ENCODE results near the gene PAF1. TPM values are rescaled to one million over a fixed set of nuclear protein-coding genes. Genes with fewer than 3 reads are reported as not detected.

Gene PAF1
- total RNA-seq, 1 donor from 2014 or later, result 57.3 TPM

- H3K9me3 Mint-ChIP-seq, result no peaks in the 10 kb centered on the region
- no peaks in the 10 kb centered on the region for H3K27me3 Mint-ChIP-seq (ENCODE audit: insufficient read depth)
- H3K4me1 Mint-ChIP-seq (ENCODE audit: low read depth), result peaks cover 58% of the 10 kb centered on the region
- peaks cover 19% of the 10 kb centered on the region for H3K36me3 Mint-ChIP-seq (ENCODE audit: low read depth)
- peak overlapping the region; percentile 67 for H3K27ac Mint-ChIP-seq
- H3K4me3 Mint-ChIP-seq, result no peak overlapping the region
- DNase-seq (ENCODE audit: low spot score), result peak; percentile 88
- intact Hi-C loops (cut with micrococcal nuclease), result loop anchor here (1.0 to 5.0 kb wide), 4 partner anchors 14 to 275 kb away; partner anchors contain the start of gene EID2B
These were observed 6.7 kb upstream of the PAF1 start for GRCh38 chr19:39397360-39398296.

DNA sequence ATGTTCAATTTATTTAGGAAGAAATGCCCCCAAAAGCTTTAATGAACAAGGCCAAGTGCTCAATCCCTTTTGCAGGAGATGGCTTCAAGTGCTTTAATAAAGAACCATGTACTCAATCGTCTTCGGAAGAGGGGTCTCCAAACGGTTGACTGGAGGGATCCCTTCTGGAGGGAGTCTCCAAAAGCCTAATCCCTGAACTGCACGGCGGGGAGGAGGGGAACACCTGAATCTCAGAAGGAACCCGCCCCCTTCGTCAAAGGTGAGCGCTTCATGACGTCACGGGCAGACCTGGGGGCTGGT lies 505 bp downstream of the PAF1 start:
- peaks cover 31% of the 10 kb centered on the region for H3K4me1 Mint-ChIP-seq (ENCODE audit: low read depth)
- no peak for DNase-seq (ENCODE audit: low spot score)
- H3K27me3 Mint-ChIP-seq (ENCODE audit: insufficient read depth), result no peaks in the 10 kb centered on the region
- H3K27ac Mint-ChIP-seq, result peak overlapping the region; percentile 93
- no peaks in the 10 kb centered on the region for H3K9me3 Mint-ChIP-seq
- intact Hi-C loops (cut with micrococcal nuclease), result loop anchor here (2.0 to 5.0 kb wide), 4 partner anchors 40 to 582 kb away; partner anchors contain the start of genes PSMC4 and SUPT5H
- H3K36me3 Mint-ChIP-seq (ENCODE audit: low read depth), result peaks cover 47% of the 10 kb centered on the region
- peak overlapping the region; percentile 98 for H3K4me3 Mint-ChIP-seq

DNA sequence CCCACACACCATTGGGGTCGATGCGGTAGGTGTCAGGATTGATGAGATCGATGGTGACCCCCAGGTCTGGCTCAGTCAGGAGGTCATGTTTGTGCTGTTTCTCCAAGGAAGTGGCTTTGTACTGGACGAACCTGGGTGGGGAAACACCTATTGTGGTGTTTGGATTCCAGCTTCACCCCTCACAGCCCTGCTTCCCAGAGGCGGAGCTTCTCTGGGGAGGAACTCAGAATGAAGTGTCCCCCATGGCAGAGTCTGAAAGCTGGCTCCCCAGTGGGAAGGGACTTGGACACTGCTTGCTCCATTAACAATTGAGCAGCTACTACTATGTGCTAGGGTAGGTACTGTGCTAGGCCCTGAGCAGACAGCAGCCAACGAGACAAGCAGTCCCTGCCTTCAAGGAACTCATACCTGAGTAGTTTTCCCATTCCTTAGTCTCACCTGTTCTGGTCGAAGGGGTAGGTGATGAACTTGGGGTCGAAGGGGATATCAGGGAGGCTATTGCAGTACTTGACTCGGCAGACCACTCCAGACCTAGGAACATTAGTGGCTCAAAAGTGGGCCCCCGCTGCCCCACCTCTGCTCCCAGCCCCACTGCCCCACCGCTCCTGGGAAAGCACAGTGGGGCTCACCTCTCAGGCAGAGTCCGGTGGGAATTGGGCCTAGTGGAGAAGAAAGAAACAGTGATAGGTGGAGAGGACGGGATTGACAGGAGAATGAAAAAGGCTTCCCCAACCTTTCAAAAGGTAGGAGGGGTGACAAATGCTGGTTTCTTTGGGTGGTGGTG lies 1.1 kb downstream of the PAF1 start:
- H3K27me3 Mint-ChIP-seq (ENCODE audit: insufficient read depth), result no peaks in the 10 kb centered on the region
- H3K9me3 Mint-ChIP-seq, result no peaks in the 10 kb centered on the region
- peaks cover 31% of the 10 kb centered on the region for H3K4me1 Mint-ChIP-seq (ENCODE audit: low read depth)
- H3K27ac Mint-ChIP-seq, result peak overlapping the region; percentile 93
- intact Hi-C loops (cut with micrococcal nuclease), result loop anchor here (2.0 to 5.0 kb wide), 4 partner anchors 41 to 582 kb away; partner anchors contain the start of genes PSMC4 and SUPT5H
- peak overlapping the region; percentile 98 for H3K4me3 Mint-ChIP-seq
- H3K36me3 Mint-ChIP-seq (ENCODE audit: low read depth), result peaks cover 46% of the 10 kb centered on the region
- no peak for DNase-seq (ENCODE audit: low spot score)

GRCh38 chr19:39388657-39389056 lies 2.2 kb downstream of the PAF1 start:
- intact Hi-C loops (cut with micrococcal nuclease), result no loop called here
- Mint-ChIP-seq H3K27me3 (ENCODE audit: insufficient read depth) (no peaks in the 10 kb centered on the region), H3K4me1 (ENCODE audit: low read depth) (peaks cover 29% of the 10 kb centered on the region), H3K9me3 (no peaks in the 10 kb centered on the region), H3K27ac (no peak overlapping the region), H3K4me3 (peak overlapping the region; percentile 35), H3K36me3 (ENCODE audit: low read depth) (peaks cover 47% of the 10 kb centered on the region)
- DNase-seq (ENCODE audit: low spot score), result no peak

- no peak for DNase-seq (ENCODE audit: low spot score)
- peaks cover 45% of the 10 kb centered on the region for H3K36me3 Mint-ChIP-seq (ENCODE audit: low read depth)
- H3K9me3 Mint-ChIP-seq, result no peaks in the 10 kb centered on the region
- no peak overlapping the region for H3K4me3 Mint-ChIP-seq
- H3K4me1 Mint-ChIP-seq (ENCODE audit: low read depth), result peaks cover 17% of the 10 kb centered on the region
- H3K27ac Mint-ChIP-seq, result no peak overlapping the region
- intact Hi-C loops (cut with micrococcal nuclease), result no loop called here
- H3K27me3 Mint-ChIP-seq (ENCODE audit: insufficient read depth), result no peaks in the 10 kb centered on the region
These were observed 4.3 kb downstream of the PAF1 start for GRCh38 chr19:39386557-39386956.

GRCh38 chr19:39385629-39386411 lies 5.1 kb downstream of the PAF1 start:
- DNase-seq (ENCODE audit: low spot score), result no peak
- no peak overlapping the region for H3K4me3 Mint-ChIP-seq
- H3K4me1 Mint-ChIP-seq (ENCODE audit: low read depth), result peaks cover 14% of the 10 kb centered on the region
- H3K27me3 Mint-ChIP-seq (ENCODE audit: insufficient read depth), result no peaks in the 10 kb centered on the region
- peaks cover 48% of the 10 kb centered on the region for H3K36me3 Mint-ChIP-seq (ENCODE audit: low read depth)
- peak overlapping the region; percentile 4 for H3K27ac Mint-ChIP-seq
- intact Hi-C loops (cut with micrococcal nuclease), result no loop called here
- H3K9me3 Mint-ChIP-seq, result no peaks in the 10 kb centered on the region

DNA sequence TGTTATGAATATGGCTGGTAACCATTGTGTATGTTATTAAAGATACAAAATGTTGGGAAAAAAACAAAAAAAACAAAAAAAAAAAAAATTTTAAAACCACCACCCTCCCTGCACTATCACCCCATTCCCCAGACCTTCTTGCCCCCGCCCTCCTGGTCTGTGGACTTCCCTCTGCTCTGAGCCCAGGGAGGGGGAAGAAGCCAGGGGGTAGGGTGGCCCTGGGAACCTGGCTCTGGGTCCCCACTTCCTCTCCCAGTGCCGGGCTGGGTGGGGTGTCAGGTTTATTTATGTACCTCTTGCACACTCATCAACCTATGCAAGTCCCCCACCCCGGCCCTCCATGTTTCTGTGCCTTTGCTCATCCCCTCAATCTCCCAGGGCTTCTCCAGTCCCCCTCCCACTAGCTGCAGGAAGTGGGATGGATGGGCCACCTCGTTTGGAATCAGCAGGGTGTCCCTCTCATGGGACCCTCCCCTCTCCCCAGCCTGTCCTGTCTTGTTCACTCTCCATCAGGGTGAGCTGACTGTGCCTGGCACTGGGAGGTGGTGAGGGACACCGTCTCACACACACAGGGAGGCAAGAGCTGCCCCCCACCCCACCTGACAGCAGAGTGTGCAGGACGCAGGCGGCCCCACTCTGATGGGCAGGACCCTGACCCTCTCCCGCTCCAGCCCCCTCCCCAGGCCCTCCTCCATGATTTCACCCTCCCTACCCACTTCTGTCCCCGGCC lies 5.9 kb downstream of the PAF1 start:
- Mint-ChIP-seq H3K27ac (peak overlapping the region; percentile 18), H3K4me3 (no peak overlapping the region), H3K36me3 (ENCODE audit: low read depth) (peaks cover 49% of the 10 kb centered on the region), H3K9me3 (no peaks in the 10 kb centered on the region), H3K27me3 (ENCODE audit: insufficient read depth) (no peaks in the 10 kb centered on the region), H3K4me1 (ENCODE audit: low read depth) (peaks cover 9% of the 10 kb centered on the region)
- intact Hi-C loops (cut with micrococcal nuclease), result no loop called here
- DNase-seq (ENCODE audit: low spot score), result no peak

DNA sequence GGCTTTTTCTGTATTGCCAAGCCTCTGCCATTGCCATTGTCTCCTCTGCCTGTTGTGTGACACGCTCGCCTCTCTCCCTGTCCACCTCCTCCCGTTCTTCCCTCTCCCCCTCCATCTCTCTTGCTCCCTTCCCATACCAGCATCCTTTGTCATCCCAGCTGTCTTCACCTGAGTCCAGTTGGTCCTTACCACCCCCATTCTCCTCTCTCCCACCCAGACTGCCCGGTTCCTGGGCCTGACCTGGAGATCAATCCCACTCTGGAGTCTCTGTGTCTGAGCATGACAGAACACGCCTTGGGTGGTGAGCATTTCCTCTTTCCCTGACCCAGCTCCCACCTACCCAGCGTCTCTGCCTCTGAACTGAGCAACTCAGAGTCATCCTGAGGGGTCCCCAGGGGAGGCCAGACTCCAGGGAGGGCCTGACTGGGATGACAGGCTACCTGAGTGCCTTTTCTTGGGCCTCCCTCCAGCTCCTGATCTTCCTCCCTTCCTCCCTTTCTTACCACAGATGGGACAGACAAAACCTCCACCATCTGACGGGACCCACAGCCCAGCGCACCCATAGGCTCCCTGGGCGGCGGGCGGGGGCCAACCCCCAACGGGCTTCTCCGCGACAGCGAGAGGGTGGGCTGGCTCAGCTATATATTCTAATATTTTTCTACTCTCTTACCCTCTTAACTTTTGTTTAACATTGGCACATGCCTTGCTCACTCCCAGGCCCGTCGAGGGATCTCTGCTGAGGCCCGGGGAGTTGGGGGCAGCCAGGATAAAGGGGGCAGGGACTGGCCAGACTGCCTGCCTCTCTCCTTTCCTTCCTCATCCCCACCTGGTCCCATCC lies 7.7 kb downstream of the PAF1 start:
- H3K4me3 Mint-ChIP-seq, result no peak overlapping the region
- peaks cover 45% of the 10 kb centered on the region for H3K36me3 Mint-ChIP-seq (ENCODE audit: low read depth)

GRCh38 chr19:39381910-39382611 lies 8.8 kb downstream of the PAF1 start:
- intact Hi-C loops (cut with micrococcal nuclease), result no loop called here
- DNase-seq (ENCODE audit: low spot score), result no peak
- Mint-ChIP-seq H3K4me3 (no peak overlapping the region), H3K27me3 (ENCODE audit: insufficient read depth) (no peaks in the 10 kb centered on the region), H3K27ac (no peak overlapping the region), H3K9me3 (no peaks in the 10 kb centered on the region), H3K36me3 (ENCODE audit: low read depth) (peaks cover 44% of the 10 kb centered on the region), H3K4me1 (ENCODE audit: low read depth) (no peaks in the 10 kb centered on the region)

More for the DNA sequence above, 7.7 kb downstream of the PAF1 start:
- H3K27me3 Mint-ChIP-seq (ENCODE audit: insufficient read depth), result no peaks in the 10 kb centered on the region
- intact Hi-C loops (cut with micrococcal nuclease), result no loop called here
- no peak overlapping the region for H3K27ac Mint-ChIP-seq
- no peaks in the 10 kb centered on the region for H3K9me3 Mint-ChIP-seq
- no peaks in the 10 kb centered on the region for H3K4me1 Mint-ChIP-seq (ENCODE audit: low read depth)
- no peak for DNase-seq (ENCODE audit: low spot score)

- Mint-ChIP-seq H3K27ac (peak overlapping the region; percentile 43), H3K27me3 (ENCODE audit: insufficient read depth) (no peaks in the 10 kb centered on the region), H3K4me3 (no peak overlapping the region), H3K36me3 (ENCODE audit: low read depth) (peaks cover 37% of the 10 kb centered on the region), H3K9me3 (no peaks in the 10 kb centered on the region), H3K4me1 (ENCODE audit: low read depth) (no peaks in the 10 kb centered on the region)
- intact Hi-C loops (cut with micrococcal nuclease), result no loop called here
- DNase-seq (ENCODE audit: low spot score), result no peak
These were observed 10.1 kb downstream of the PAF1 start for GRCh38 chr19:39380521-39381502.

Measured in activated T-helper 1 cell treated with anti-CD3 and anti-CD28 coated beads, Interleukin-12 subunit alpha, Interleukin-12 subunit beta, Interleukin-2, Interleukin-4 antibody, amounts not matched to agents 30 ng/mL and 10 ng/mL and 1 ng/mL, durations not matched to agents 14 hours and 24 hours and 36 hours (primary cell).